Keratinocyte (primary cell): ENCODE measurements around the gene ITPKB.

ENCODE experiments used
- EZH2 ChIP-seq: IDR thresholded peaks from one replicate; pipeline ENCODE4 v1.6.1; 2012; ENCODE audit warnings: inconsistent platforms, mild to moderate bottlenecking, low read length, moderate library complexity
- TF ChIP-seq, protein P1 (sequence below), 3 experiments: IDR thresholded peaks in 1 of 3; conservative IDR thresholded peaks in 1 of 3; optimal IDR thresholded peaks in 1 of 3; 2 replicates in 2 of 3; 3 replicates in 1 of 3; pipeline versions ENCODE3 to v1.5.1; 2011; ENCODE audit warnings: low read length in 3 of 3, mild to moderate bottlenecking in 3 of 3, moderate library complexity in 2 of 3, control low read depth in 1 of 3, inconsistent platforms in 1 of 3; ENCODE audit not compliant: insufficient read depth in 2 of 3; ENCODE audit errors: extremely low read depth in 1 of 3

DNA sequence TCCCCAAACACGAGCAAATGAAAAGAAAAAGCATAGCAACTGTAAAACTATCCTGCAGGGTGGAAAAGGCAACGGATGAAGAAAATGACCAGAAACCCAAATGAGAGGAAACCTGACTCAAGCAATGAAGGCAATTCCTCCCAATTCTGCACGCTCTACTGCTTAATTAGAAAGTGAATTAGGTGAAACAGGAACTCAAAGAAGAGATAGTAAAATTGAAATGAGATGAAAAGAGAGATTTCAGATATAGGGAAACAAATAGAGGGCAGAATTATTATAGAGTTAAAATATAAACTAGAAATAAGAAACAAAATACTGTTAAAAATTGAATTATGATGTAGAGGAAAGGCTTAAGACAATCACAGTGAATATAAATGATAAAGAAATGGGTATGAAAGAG is 27.5 kb upstream of the ITPKB start:
- TF ChIP-seq EZH2: no peak
- TF ChIP-seq, protein P1, sequence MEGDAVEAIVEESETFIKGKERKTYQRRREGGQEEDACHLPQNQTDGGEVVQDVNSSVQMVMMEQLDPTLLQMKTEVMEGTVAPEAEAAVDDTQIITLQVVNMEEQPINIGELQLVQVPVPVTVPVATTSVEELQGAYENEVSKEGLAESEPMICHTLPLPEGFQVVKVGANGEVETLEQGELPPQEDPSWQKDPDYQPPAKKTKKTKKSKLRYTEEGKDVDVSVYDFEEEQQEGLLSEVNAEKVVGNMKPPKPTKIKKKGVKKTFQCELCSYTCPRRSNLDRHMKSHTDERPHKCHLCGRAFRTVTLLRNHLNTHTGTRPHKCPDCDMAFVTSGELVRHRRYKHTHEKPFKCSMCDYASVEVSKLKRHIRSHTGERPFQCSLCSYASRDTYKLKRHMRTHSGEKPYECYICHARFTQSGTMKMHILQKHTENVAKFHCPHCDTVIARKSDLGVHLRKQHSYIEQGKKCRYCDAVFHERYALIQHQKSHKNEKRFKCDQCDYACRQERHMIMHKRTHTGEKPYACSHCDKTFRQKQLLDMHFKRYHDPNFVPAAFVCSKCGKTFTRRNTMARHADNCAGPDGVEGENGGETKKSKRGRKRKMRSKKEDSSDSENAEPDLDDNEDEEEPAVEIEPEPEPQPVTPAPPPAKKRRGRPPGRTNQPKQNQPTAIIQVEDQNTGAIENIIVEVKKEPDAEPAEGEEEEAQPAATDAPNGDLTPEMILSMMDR (optimal IDR thresholded peaks at IDR 0.05 in 1 of 3, IDR thresholded peaks at IDR 0.05 in 1 of 3, conservative IDR thresholded peaks at IDR 0.05 in 1 of 3; ENCODE audit: extremely low read depth in 1 of 3, insufficient read depth in 2 of 3, low read length in 3 of 3): no peak
